Gastroesophageal sphincter (tissue), 4 donors: Measurements from ENCODE around the gene NFATC4. TPM values are rescaled to one million over a fixed set of nuclear protein-coding genes. Genes with fewer than 3 reads are reported as not detected.

Experiments used
- ATAC-seq: fragments of 150-250 bp; one replicate; pipeline ENCODE4 v1.9.1; 2016; ENCODE audit warnings: mild to moderate bottlenecking, moderate library complexity
- H3K27ac ChIP-seq, 4 donors: fragments of 200-600 bp; sonication (generic) in 3 of 4; 1 replicate in 3 of 4; 2 replicates in 1 of 4; pipeline ENCODE4 v1.5.1; 2016 to 2019
- H3K27me3 ChIP-seq: fragments of 200-600 bp; sonication (generic); one replicate; pipeline ENCODE4 v1.5.1; 2019
- H3K36me3 ChIP-seq, 2 donors: fragments of 200-600 bp; sonication (generic); one replicate each; pipeline ENCODE4 v1.5.1; 2019; ENCODE audit warnings: control low read depth in 1 of 2
- H3K4me1 ChIP-seq, 3 donors: fragments of 200-600 bp; sonication (generic); 1 replicate in 2 of 3; 2 replicates in 1 of 3; pipeline ENCODE4 v1.5.1; 2016 to 2019; ENCODE audit warnings: control low read depth in 2 of 3
- H3K4me3 ChIP-seq, 2 donors: fragments of 200-600 bp; sonication (generic); one replicate each; pipeline ENCODE4 v1.5.1; 2019; ENCODE audit warnings: mild to moderate bottlenecking in 1 of 2, moderate library complexity in 1 of 2
- H3K9me3 ChIP-seq, 3 donors: fragments of 200-600 bp; sonication (generic); one replicate each; pipeline ENCODE4 v1.5.1; 2017 to 2019; ENCODE audit warnings: control low read depth in 2 of 3
- CTCF ChIP-seq, 4 experiments: fragments of 200-600 bp in 2 of 4; fragments of 450-650 bp in 2 of 4; sonication (generic) in 1 of 4; IDR thresholded peaks; one replicate each; pipeline ENCODE4 v1.5.1; 2017 to 2019; ENCODE audit warnings: antibody characterized with exemption in 4 of 4, mild to moderate bottlenecking in 2 of 4, moderate library complexity in 2 of 4
- EP300 ChIP-seq: sonication (generic); formaldehyde crosslinking; IDR thresholded peaks from one replicate; pipeline ENCODE4 v1.6.1; 2017; ENCODE audit warnings: antibody characterized with exemption, mild to moderate bottlenecking
- POLR2A ChIP-seq, 2 donors: fragments of 450-650 bp; IDR thresholded peaks; one replicate each; pipeline ENCODE4 v1.6.1; 2017; ENCODE audit warnings: antibody characterized with exemption in 2 of 2, mild to moderate bottlenecking in 2 of 2, moderate library complexity in 1 of 2
- POLR2AphosphoS5 ChIP-seq: sonication (generic); formaldehyde crosslinking; IDR thresholded peaks from one replicate; pipeline ENCODE4 v1.6.1; 2017; ENCODE audit warnings: antibody characterized with exemption
- WGBS, 2 donors: methylation state at CpG; one replicate each; pipeline ENCODE4 v1.1.5; 2018; ENCODE audit warnings: low coverage in 1 of 2; 5-methylcytosine and 5-hydroxymethylcytosine counted together
- total RNA-seq, 4 donors: library from RNA; depleted of rRNA; stranded (reverse); fragments of >200 nt; gene quantifications; one replicate each; pipeline ENCODE4 v1.1.0, GENCODE V29; 2016

NFATC4 gene
- total RNA-seq, 4 donors from 2014 or later = 33.5 to 63.5 (median 57.9) TPM

- Histone ChIP-seq H3K27me3 (peaks cover 5% of the 10 kb centered on the region), H3K4me1 (peaks cover 0 to 34% (median 18%) of the 10 kb centered on the region in 3 donors), H3K9me3 (no peaks in the 10 kb centered on the region), H3K36me3 (no peaks in the 10 kb centered on the region), H3K4me3 (no peak overlapping the region), H3K27ac (no peak overlapping the region)
- ATAC-seq = no peak
- 50 to 61% methylated on average over 2 to 7 of the region's 8 CpGs for WGBS, 2 donors
- TF ChIP-seq POLR2AphosphoS5 (no peak), POLR2A (IDR thresholded peaks at IDR 0.05) (no peak), EP300 (no peak), CTCF (IDR thresholded peaks at IDR 0.05) (no peak)
Observed at GRCh38 chr14:24395609-24396582, 27.9 kb downstream of the NFATC4 start.

- peak overlapping the region in 1 of 2 donors; percentile 85 for H3K4me3 ChIP-seq
- 31% methylated on average over 5 of the region's 6 CpGs; no CpG with 5 or more reads in 1 of the 2 donors for WGBS, 2 donors
- peaks cover 0 to 53% (median 27%) of the 10 kb centered on the region in 3 donors for H3K4me1 ChIP-seq
- no peak for TF ChIP-seq CTCF (IDR thresholded peaks at IDR 0.05)
- TF ChIP-seq POLR2AphosphoS5 = no peak
- no peak for TF ChIP-seq EP300
- TF ChIP-seq POLR2A (IDR thresholded peaks at IDR 0.05) = no peak
- ATAC-seq = no peak
- H3K36me3 ChIP-seq = no peaks in the 10 kb centered on the region
- peak overlapping the region in 3 of 4 donors; percentile 77 to 82 (median 79) for H3K27ac ChIP-seq
- no peaks in the 10 kb centered on the region for H3K9me3 ChIP-seq
- H3K27me3 ChIP-seq = no peaks in the 10 kb centered on the region
Observed at GRCh38 chr14:24397639-24398292, 29.8 kb downstream of the NFATC4 start.

GRCh38 chr14:24398293-24398652 lies 30.3 kb downstream of the NFATC4 start:
- peaks cover 0 to 58% (median 29%) of the 10 kb centered on the region in 3 donors for H3K4me1 ChIP-seq
- TF ChIP-seq POLR2AphosphoS5 = no peak
- TF ChIP-seq CTCF (IDR thresholded peaks at IDR 0.05) = no peak
- TF ChIP-seq EP300 = no peak
- TF ChIP-seq POLR2A (IDR thresholded peaks at IDR 0.05) = no peak
- peak; percentile 22 for ATAC-seq
- H3K36me3 ChIP-seq = no peaks in the 10 kb centered on the region
- H3K9me3 ChIP-seq = no peaks in the 10 kb centered on the region
- H3K27me3 ChIP-seq = no peaks in the 10 kb centered on the region
- peak overlapping the region; percentile 80 to 85 for H3K4me3 ChIP-seq
- 0% methylated on average over 3 of the region's 7 CpGs; no CpG with 5 or more reads in 1 of the 2 donors for WGBS, 2 donors
- H3K27ac ChIP-seq = peak overlapping the region; percentile 7 to 82 (median 78)

GRCh38 chr14:24398653-24399446 lies 30.9 kb downstream of the NFATC4 start, which contains the start of gene NYNRIN:
Gene NYNRIN (plus strand): TSS chr14:24399003. CDS start chr14:24399247, 244 bp downstream.
- no peaks in the 10 kb centered on the region for H3K36me3 ChIP-seq
- peaks cover 0 to 64% (median 29%) of the 10 kb centered on the region in 3 donors for H3K4me1 ChIP-seq
- no peaks in the 10 kb centered on the region for H3K9me3 ChIP-seq
- no CpG with 5 or more reads among the region's 57 CpGs for WGBS, 2 donors
- H3K4me3 ChIP-seq = peak within 1 kb of the TSS; percentile 80 to 85
- no peaks in the 10 kb centered on the region for H3K27me3 ChIP-seq
- peak; percentile 85 for ATAC-seq
- H3K27ac ChIP-seq = peak within 1 kb of the TSS; percentile 7 to 82 (median 78)
- TF ChIP-seq POLR2A (IDR thresholded peaks at IDR 0.05) = peak in 1 of 2 donors; percentile 16
- TF ChIP-seq CTCF (IDR thresholded peaks at IDR 0.05) = peak in 1 of 4 experiments; percentile 27
- TF ChIP-seq POLR2AphosphoS5 = no peak
- no peak for TF ChIP-seq EP300
